Lower lobe of right lung (tissue), 2 donors: ENCODE measurements around the gene MMP20. TPM values are rescaled to one million over a fixed set of nuclear protein-coding genes. Genes with fewer than 3 reads are reported as not detected.

Experiments
- ATAC-seq, 2 donors: fragments of 200-7000 bp; cut with Tn5 transposase; one replicate each; pipeline ENCODE4 v1.9.1; 2020 to 2022; ENCODE audit warnings: mild to moderate bottlenecking in 2 of 2, moderate library complexity in 2 of 2
- DNase-seq: peaks from one replicate; pipeline ENCODE4 v3.0.0-alpha.2; 2020
- H3K27ac ChIP-seq: fragments of 200-600 bp; one replicate; pipeline ENCODE4 v1.8.0; 2022
- H3K27me3 ChIP-seq: fragments of 200-600 bp; one replicate; pipeline ENCODE4 v1.8.0; 2022; ENCODE audit warnings: low read depth
- H3K36me3 ChIP-seq: fragments of 200-600 bp; one replicate; pipeline ENCODE4 v1.8.0; 2022; ENCODE audit warnings: mild to moderate bottlenecking
- H3K4me1 ChIP-seq: fragments of 200-600 bp; one replicate; pipeline ENCODE4 v1.8.0; 2022
- H3K4me3 ChIP-seq: fragments of 200-600 bp; one replicate; pipeline ENCODE4 v1.8.0; 2022; ENCODE audit warnings: mild to moderate bottlenecking
- H3K9me3 ChIP-seq: fragments of 200-600 bp; one replicate; pipeline ENCODE4 v1.8.0; 2022
- intact Hi-C: fragments of 100-400 bp; cut with DNase I; formaldehyde crosslinking; loops from one replicate; pipeline ENCODE4 v1.11.0; 2022
- total RNA-seq: library from RNA; stranded (reverse); fragmentation: NEBNext Ultra II Directional; extraction: Animal tissue kit (Norgen Biotek cat#: 25700); gene quantifications from one replicate; pipeline ENCODE4 v1.2.1, GENCODE V29; 2021
- TF ChIP-seq, protein P1 (sequence below): fragments of 200-600 bp; IDR thresholded peaks from one replicate; pipeline ENCODE4 v1.8.0; 2022; ENCODE audit warnings: antibody characterized with exemption, mild to moderate bottlenecking
- donor health status: DM: no; HTN: yes; CAD: no; lungs with severe emphysema.

MMP20 gene
- total RNA-seq, 1 donor from 2014 or later, result not detected

DNA sequence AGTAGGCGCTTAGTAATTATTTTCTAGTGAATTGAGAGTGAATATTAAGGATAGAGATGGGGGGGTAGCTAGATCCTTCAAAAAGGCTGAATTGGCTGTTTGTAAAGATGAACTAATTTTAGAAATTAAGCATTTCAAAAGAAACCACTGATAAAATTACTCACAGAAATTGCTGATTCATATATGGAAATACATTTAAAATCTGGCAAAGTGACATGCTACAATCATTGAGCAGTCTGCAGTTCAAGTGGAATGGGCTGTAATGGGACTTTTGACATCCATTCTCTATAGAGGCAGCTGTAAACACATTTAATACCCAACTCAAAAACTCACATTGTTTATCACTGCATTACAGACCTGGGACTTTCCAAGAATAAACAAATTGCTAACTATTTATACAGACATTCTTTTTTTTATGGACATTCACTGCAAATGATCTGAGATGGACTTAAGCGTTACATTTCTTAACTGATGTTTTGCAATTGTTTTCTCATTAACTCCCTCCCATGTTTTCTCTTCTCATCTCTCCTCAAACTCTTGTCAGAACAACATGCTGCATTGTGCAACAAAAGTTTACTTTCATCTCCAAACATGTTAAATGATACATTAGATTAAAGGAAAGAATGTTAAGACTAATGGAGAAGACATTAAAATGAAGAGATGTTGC is 52.4 kb downstream of the MMP20 start:
- Histone ChIP-seq H3K4me1 (no peaks in the 10 kb centered on the region), H3K9me3 (no peaks in the 10 kb centered on the region), H3K27me3 (no peaks in the 10 kb centered on the region), H3K4me3 (no peak overlapping the region), H3K27ac (no peak overlapping the region), H3K36me3 (no peaks in the 10 kb centered on the region)
- TF ChIP-seq, protein P1, sequence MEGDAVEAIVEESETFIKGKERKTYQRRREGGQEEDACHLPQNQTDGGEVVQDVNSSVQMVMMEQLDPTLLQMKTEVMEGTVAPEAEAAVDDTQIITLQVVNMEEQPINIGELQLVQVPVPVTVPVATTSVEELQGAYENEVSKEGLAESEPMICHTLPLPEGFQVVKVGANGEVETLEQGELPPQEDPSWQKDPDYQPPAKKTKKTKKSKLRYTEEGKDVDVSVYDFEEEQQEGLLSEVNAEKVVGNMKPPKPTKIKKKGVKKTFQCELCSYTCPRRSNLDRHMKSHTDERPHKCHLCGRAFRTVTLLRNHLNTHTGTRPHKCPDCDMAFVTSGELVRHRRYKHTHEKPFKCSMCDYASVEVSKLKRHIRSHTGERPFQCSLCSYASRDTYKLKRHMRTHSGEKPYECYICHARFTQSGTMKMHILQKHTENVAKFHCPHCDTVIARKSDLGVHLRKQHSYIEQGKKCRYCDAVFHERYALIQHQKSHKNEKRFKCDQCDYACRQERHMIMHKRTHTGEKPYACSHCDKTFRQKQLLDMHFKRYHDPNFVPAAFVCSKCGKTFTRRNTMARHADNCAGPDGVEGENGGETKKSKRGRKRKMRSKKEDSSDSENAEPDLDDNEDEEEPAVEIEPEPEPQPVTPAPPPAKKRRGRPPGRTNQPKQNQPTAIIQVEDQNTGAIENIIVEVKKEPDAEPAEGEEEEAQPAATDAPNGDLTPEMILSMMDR, result no peak
- ATAC-seq (no peak), DNase-seq (no peak)
- intact Hi-C loops, result no loop called here

DNA sequence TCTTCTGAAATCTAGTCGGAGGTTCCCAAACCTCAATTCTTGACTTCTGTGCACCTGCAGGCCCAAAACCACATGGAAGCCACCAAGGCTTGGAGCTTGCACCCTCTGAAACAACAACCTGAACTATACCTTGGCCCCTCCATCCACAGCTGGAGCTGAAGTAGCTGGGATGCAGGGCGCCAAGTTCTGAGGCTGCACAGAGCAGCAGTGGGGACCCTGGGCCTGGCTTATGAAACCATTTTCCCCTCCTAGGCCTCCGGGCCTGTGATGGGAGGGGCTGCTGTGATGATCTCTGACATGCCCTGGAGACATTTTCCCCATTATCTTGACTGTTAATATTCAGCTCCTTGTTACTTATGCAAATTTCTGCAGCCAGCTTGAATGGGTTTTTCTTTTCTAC is 56.3 kb downstream of the MMP20 start:
- Histone ChIP-seq H3K36me3 (no peaks in the 10 kb centered on the region), H3K9me3 (no peaks in the 10 kb centered on the region), H3K4me1 (no peaks in the 10 kb centered on the region), H3K27me3 (no peaks in the 10 kb centered on the region), H3K27ac (no peak overlapping the region), H3K4me3 (no peak overlapping the region)
- DNase-seq, result no peak
- TF ChIP-seq, protein P1, result no peak
- ATAC-seq, result no peak
- intact Hi-C loops, result no loop called here

DNA sequence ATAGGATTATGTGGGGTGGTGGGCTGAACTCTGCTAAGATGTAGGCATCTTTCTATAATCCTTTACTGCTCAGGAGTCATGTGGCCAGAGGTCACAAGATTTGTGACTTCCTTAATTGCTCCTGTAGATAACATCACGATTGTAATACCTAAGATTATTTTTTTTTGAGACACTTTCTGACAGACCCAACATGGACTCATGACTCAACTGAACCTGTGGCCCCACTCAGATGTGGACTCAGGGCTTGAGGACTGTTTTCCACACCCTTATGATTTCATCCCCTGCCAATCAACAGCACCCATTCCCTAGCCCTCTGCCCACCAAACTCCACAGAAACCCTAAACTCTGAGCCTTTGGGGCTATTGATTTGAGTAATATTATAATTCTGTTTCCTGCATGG is 59.0 kb downstream of the MMP20 start:
- TF ChIP-seq, protein P1, result no peak
- DNase-seq, result no peak
- H3K4me3 ChIP-seq, result no peak overlapping the region
- H3K9me3 ChIP-seq, result no peaks in the 10 kb centered on the region
- intact Hi-C loops, result no loop called here
- H3K36me3 ChIP-seq, result no peaks in the 10 kb centered on the region
- H3K27ac ChIP-seq, result no peak overlapping the region
- H3K27me3 ChIP-seq, result no peaks in the 10 kb centered on the region
- no peak for ATAC-seq
- H3K4me1 ChIP-seq, result peaks cover 5% of the 10 kb centered on the region

DNA sequence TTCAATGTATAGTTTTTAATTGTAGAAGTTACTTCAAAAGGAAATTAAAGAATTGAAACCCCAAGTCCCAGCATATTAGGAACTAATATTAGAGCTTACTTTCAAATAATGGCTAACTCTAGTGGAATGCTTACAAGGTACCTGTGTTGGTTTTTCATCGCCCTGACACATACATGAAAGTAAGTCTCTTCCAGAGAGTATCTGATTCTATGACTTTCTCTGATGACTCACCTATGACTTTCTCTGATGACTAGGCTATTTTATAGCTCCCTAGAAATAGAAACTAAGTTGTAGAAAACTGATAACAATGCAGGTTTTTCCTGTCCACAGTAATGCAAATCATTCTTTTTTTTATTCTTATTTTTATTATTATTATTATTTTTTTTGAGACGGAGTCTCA is 61.0 kb downstream of the MMP20 start:
- intact Hi-C loops, result no loop called here
- TF ChIP-seq, protein P1, result no peak
- Histone ChIP-seq H3K36me3 (no peaks in the 10 kb centered on the region), H3K9me3 (no peaks in the 10 kb centered on the region), H3K4me1 (peaks cover 19% of the 10 kb centered on the region), H3K27me3 (no peaks in the 10 kb centered on the region), H3K4me3 (no peak overlapping the region), H3K27ac (no peak overlapping the region)
- ATAC-seq (peak in 1 of 2 donors; percentile 53), DNase-seq (no peak)

DNA sequence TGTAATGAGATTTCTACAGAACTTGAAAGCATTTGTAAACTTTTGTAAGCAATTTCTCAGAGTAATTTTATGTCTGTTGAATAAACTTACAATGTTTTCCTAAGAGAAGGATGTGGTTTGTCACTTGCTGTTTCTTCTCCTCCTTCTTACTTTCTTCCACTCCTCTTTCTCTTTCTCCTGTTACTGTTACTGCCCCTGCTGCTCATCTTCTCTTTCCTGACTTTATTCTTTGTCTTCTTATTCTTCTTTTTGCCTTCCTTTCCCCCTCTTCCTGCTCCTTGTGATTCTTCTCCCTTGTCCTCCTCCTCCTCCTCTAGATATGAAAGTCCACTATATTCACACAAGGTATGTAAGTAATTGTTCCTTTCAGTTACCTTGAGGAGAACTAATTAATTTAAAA is 63.5 kb downstream of the MMP20 start:
- DNase-seq, result no peak
- ATAC-seq, result no peak
- TF ChIP-seq, protein P1, result no peak
- intact Hi-C loops, result no loop called here
- Histone ChIP-seq H3K9me3 (no peaks in the 10 kb centered on the region), H3K4me3 (no peak overlapping the region), H3K27ac (no peak overlapping the region), H3K4me1 (peaks cover 19% of the 10 kb centered on the region), H3K36me3 (no peaks in the 10 kb centered on the region), H3K27me3 (no peaks in the 10 kb centered on the region)
